GM19397 (cell line): Measurements from ENCODE around the gene IRX3.

Source experiments
- ATAC-seq: cut with Tn5 transposase; IDR thresholded peaks from one replicate; pipeline ENCODE4 v1.9.1; 2021; ENCODE audit warnings: mild to moderate bottlenecking, moderate library complexity; ENCODE audit not compliant: unreplicated experiment

Gene IRX3

DNA sequence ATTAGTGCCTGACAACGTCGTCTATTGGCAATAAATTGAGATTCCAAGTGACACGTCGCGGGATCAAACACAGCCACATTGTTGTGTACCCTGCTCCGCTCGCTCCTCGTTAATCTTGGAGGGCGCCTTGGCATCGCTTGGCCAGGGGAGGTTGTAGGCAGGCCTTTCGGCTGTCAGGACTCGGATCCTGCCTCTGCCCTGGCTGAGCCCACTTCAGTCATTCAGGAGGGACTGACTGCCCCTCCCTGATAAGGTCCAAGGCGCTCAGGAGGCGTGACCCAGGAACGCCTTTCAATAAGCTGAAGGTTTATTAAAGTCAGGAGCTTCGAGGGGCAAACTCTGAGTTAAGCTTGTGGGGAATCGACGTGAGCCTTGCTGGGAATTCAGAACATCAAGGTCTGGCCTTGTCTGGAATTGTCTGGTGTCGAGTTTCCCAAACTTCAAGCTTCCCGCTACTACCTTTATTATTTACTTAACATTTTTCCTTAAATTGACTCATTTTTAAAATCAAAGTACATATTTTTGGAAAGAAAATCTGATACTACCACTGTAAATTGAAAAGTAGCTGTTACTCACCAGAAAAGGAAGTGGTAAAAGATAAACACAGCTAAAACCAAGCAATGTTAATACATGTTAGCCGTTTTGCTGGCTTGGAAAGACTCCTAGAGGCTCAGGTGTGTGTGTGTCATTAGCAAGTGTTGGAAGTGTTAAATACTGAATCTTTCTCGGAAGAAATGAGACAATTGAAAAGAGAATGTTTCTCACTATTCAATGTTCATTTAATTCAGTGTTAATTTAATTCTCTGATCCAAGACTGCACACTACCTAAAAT lies 5.3 kb upstream of the IRX3 start:
- ATAC-seq, result no peak

DNA sequence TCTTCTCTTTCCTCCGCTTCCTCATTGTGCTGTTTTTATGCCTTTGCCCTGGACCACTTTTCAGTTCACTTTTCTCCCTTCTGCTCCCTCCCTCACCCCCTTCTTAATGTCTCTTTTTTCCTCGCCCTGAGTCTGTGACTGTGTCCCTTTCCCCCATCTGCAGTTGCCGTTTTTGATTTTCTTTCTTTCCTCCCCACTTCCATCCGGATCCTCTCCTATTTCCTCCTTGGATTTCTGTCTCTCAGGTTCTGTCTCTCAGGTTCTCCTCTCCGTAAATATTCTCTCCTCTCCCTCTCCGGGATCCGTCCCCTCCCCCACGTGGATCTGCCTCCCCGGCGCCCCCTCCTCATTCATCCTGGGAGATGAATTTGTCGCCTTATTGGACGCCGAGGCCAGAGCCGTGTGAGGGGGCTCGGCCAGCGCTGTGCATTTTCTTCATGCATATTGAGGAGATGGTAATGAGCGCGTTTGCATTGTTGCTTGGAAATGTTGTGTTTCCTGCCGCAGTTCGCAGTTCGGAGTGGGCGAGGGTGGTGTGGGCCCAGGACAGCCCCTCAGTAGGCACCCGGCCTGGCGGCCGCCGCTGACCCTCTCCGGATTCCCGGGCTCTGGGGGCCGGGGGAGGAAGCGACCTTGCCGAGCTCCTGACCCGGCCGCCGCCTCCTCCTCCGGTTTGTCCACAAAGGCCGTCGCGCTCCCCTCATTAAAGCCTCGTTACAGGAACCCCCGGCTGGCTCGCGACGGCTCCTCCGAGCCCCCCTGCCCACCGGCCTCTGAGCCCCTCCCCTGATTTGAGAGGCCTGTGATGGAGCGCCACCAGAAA lies 4.5 kb upstream of the IRX3 start:
- ATAC-seq, result no peak

DNA sequence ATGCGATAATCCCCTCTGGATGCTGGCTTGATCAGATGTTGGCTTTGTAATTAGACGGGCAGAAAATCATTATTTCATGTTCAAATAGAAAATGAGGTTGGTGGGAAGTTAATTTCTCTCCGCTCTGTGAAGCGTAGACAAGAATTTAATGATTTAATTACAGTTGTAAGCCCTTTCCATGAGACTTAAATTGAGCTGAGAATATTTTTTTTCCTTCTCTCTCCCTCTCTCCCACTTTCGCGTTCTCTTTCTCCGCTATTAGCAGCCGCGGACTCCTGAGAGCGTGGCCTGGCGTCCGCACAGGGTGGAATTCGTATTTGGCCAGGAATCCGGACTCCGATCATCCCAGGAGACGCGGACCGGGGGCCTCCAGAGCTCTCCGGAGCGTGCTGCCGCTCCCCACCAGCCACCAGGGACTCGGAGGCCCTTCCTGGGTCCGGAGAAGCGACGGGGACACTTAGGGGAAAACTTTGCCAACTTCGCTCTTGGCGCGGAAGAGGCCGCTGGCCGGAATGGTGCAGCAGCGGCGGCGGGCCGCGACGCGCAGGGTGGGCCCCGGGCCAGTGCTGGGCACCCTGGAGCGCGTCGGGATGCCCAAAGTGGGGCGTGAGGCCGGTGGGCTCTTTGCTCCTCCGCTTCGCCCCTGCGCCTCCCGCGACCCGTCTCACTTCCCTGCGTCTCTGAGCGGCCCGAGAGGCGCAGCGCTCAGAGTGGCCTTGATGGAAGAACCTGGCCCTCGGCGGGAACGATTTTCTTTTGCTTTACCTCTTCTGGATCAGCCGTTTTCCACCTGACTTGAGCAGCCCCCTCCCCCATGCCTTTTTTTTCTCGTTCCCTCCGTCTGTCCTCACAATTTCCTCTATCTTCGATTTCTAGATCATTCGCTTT lies 3.6 kb upstream of the IRX3 start:
- ATAC-seq, result no peak

DNA sequence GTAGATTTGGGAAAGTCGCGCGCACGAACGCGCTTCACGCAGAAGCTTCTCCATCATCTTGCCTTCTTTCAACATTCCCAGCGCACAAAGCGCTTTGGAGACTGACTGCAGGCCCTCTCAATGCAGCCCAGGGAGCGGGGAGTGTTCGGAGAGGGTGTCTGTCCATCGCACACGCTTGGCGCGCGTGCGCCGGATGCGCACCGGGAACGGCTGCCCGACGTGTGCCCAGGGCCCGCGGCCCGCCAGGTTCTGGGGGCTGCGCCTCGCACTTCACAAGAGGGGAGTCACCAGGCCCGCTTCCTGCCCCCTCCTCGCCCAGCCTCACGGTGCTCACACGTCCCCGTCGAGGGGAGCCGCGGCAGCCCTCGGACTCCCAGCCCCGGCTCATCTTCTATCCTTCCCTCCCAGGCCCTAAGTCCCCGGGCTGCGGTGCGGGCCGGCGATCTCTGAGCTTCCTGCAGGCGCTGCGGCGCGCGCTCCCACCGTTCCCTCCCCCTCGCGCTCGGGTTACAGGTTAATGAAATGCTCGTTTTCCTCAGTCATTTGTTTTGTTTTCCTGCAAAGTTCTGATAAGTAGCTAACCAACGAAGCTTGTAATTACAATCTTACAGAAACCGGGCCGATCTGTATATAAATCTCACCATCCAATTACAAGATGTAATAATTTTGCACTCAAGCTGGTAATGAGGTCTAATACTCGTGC lies 2.8 kb upstream of the IRX3 start:
- no peak for ATAC-seq

DNA sequence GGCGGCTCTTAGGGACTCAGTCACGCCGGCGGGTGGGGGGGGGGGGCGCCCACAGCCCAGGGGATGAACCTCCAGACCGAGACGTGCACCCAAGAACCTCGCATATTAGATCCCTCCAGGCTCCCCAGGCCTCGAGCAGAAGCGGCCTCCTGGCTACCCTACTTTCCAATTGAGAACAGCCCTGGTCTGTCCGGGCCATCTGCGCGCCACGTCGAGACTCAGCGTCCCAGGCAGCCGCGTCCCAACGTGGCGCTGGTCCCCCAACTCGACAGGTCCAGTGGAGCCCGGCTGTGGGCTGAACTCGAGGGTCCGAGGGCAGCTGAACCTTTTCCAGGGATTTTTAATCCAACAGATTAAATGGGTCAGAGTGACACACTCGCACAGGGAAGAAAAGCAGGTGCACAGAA lies 2.3 kb upstream of the IRX3 start:
- no peak for ATAC-seq

DNA sequence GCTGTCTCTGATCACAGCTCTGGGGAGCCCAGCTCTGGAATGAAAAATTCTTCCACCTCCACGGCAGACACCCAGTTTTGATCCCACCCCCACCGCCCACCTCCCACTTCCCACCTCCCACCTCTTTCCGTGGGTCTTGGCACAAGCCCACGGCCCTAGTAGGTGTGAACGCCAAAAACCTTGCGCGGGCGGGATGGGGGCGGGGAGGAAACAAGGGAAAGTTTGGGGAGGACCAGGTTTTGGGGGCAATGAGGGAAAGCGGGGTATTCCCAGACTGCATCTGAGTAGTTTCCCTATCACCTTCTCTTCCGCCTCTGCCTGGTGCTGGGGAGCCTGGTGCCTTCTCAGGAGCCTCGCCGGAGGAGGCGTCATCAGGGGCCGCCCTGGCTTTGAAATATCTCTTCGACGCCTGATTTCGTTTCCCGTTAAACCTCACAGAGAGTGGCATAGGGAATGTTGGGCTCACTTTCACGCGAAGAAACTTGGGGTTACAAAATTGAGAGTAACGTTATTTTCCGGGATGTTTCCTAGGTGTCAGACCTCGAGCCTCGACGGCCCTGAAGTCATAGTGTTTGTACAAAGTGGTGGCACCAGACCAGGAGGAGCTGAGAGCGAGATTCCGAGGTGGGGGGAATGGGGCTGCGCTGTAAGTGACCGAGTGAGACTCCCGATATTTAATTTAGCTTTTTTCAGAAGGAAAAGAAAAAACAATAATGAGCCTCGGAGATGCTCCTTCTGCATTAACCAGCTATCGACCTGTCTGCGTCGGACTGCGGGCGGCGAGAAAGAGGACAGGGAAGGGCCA lies 1.6 kb upstream of the IRX3 start:
- no peak for ATAC-seq

DNA sequence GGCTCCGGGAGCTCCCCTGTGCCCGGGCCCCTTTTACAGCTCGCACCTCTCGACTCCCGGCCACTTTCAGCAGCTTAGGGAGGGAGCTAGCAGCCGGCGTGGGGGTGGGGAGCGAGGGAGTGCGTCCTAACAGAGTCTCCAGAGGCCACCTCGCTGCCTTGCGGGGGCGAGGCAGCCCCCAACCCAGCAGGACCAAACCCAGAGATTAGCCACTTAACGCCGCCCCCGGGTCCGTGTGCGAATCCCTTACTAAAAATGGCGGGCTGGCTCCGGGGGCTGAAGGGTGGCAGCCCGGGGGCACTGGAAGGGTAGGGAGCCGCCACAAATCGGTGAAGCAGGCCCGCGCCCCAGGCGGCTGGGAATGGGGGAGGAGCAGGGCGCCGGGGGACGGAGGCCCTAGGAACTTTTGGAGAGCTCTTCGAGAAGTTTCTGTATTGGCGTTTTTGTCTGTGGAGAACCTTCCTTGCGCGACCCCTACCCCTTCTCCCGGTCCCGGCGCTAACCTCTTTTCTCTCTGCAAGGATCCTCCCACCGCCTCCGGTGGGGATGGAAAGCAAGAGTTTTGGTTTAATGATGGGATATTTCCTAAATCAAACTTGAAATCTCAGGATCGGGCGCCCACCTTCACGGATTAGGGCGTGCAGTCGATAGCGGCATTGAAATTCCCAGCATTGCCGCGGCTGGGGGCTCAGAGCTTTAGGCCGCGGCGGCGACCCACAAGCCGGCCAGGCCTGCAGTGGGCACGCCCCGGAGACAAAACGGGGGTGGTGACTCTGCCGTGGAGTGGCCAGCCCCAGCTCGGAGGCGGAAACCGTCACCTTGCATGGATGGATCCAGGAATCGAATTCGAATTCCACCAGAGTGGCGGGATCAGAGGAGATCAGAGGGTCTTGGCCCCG lies 793 bp upstream of the IRX3 start:
- ATAC-seq, result no peak

DNA sequence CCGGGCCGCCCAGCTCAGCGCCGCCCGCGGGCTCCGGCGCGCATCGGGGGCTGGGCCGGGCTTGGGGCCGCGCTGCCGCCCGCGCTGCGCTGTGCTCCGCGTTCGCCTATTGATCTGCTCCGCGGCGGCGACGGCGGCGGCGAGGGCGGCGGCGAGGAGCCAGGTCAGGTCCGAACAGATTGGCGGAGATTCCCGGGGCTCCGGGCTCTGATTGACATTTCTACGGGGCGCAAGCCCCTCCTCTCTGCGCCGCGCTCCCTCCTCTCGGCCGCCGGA lies 559 bp downstream of the IRX3 start:
- no peak for ATAC-seq

DNA sequence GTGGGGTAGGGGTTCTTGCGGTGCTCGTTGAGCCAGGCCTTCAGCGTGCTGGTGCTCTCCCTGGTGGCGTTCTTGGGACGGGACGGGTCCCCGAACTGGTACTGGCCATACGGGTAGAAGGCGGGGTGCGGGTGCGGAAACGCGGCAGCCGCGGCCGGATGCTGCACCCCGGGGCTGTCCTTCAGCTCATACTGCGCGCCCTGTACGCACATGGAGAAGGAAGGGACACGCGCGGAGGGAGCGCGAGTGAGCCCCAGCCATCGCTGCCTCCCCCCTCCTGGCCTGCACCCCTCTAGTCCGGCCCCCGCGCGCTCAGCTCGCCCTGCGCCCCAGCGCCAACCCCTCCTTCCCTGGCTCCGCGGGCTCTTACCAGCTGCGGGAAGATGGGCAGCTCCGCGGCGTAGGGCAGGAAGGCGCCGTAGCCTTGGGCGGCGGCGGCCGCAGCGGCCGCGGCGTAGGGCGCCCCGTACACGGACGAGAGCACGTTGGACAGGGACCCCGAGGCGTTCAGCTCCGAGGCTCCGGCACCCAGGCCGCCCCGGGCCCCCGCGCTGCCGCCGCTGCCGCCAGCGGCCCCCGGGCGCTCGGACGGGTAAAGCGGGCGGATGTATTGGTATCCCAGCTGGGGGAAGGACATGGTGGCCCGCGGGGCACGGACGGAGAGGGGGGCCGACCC lies 1.0 kb downstream of the IRX3 start:
- ATAC-seq, result no peak

DNA sequence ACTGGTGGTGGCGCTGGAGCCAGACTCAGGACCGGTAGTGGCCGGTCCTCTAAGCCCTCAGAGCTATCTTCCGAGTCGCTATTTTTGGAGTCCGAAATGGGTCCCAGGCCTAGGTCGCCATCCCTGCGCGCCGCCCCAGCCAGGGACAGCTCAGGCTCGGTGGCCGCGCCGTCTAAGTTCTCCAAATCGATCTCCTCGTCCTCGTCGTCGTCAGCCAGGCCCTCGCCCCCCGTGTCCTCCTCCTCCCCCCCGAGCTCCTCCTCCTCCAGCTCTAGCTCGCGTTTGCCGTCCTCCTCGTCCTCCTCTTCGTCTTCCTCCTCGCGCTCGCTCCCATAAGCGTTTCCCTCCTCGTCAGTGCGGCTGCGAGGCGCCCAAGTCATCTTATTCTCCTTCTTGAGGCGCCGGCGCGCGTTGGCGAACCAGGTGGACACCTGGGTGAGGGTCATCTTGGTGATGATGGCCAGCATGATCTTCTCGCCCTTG lies 1.6 kb downstream of the IRX3 start:
- no peak for ATAC-seq

DNA sequence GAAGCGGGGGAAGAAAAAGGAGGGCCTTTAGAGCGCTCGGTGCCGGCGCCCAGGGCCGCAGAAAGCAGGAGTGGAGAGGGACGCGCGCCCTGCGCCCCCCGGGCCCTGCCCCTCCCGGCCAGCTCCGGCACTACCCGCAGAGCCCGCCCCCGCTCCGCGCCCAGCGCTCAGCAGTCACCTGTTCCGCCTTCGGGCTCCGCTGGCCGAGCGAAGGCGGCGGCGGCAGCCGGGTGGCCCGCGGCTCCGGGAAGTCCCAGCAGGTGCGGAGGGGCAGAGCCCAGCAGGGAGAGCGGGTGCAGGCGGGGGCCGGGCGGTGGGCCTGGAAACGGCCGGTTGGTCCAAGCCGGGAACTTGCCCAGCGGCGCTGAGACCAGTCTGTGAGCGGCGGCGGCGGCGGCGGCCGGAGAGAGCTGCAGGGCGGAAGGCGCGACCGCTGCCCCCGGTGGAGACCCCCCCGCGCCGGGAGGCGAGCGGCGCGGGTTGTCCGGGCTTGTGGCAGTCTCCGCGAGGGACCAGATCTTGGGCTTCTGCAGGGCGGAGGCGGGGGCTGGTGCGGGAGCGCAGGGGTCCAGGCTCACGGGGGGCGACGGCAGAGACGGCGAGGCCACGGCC lies 2.2 kb downstream of the IRX3 start:
- ATAC-seq, result no peak

DNA sequence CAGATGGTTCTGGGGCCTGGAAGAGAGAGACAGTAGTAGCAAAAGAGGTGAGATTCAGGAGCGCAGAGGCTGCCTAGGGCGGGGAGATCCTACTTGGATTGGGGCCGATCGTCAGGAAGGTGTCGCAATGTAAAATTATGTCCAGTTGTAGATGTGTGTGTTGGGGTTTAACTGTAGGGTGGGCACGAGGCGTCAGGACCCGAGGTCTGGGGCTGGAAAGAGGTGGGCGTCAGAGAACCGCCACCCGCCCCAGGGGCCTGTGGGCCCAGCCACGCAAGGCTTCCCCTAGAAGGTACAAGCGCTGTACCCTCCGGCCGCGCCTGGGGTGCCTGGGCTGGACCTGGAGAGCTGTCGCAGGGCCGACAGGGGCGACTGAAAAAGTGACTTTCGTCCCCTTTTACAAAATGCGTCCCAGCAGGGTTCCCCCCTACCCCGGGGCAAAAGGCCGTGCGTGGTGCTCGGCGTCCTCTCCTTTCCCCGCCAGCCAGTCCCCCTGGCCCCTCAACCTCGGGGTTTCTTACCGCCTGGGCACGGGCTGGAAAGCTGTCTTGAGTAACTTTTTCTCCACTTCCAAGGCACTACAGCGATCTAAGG lies 2.8 kb downstream of the IRX3 start:
- no peak for ATAC-seq

DNA sequence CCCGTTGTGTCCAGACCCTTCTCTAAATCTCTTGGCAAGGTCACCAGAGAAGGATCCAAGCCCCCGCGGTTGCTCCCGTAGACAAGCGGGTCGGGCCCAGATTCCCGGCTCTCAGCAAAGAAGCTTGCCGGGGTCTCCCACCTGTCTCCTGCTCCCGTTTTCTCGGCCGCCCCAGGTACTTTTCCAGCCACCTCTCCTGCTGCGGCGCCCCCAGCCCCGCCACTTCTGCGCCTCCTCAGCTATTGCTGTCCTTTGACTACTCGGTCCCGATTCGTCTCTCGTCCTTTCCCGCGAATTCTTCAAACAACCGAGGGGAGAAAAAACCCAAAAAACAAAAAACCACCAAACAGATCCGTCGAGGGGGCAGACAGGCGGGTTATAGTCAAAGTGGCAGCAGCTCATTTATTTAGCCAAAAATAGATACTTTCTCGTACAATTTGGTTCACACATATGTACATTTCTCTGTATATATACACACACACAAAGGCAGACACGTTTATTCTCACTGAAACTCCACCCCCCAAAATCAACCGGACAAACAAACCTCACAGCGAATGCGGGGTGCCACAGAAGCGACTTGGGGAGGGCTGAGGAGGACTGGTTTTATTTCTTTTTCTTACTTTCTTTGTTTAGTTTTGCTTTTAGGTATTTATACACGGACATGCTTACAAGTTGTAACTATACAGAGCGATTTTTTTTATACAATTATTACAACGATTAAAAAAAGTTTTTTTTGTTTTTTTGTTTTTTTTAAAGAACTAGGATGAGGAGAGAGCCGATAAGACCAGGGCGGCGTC lies 3.5 kb downstream of the IRX3 start:
- ATAC-seq, result no peak

DNA sequence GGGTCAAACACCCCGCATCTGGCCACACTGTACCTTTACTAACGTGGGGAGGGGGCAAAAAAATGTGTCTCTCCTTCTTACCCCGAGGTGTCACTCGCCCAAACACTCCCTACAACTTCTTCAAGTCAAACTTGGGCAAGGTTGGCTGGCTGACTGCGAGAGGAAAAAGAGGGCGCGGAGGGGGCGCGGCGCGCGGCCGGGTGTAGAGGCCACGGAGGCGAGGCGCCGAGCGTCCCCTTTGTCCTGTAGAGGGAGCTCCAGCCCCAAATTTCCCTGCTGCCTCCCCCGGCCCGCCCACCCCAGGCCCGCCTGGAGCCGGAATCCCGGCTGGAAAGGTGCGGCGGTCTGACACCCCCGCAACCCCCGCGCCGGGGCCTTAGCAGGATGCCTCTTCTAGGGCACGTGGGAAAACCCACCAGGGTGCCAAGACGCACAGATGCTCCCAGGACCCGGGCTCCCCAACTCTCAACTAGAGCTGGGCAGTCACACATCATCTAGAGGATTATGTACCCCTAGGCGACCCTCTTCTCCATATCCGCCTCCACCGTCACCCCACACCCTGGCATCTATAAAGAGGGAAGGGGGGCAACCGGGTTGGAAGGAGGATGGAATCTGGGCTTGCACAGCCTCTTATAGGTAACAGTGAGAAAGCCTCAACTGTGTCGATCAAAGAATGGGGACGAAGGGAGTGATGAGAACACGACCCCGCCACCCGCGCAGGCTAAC lies 4.2 kb downstream of the IRX3 start:
- ATAC-seq, result no peak

DNA sequence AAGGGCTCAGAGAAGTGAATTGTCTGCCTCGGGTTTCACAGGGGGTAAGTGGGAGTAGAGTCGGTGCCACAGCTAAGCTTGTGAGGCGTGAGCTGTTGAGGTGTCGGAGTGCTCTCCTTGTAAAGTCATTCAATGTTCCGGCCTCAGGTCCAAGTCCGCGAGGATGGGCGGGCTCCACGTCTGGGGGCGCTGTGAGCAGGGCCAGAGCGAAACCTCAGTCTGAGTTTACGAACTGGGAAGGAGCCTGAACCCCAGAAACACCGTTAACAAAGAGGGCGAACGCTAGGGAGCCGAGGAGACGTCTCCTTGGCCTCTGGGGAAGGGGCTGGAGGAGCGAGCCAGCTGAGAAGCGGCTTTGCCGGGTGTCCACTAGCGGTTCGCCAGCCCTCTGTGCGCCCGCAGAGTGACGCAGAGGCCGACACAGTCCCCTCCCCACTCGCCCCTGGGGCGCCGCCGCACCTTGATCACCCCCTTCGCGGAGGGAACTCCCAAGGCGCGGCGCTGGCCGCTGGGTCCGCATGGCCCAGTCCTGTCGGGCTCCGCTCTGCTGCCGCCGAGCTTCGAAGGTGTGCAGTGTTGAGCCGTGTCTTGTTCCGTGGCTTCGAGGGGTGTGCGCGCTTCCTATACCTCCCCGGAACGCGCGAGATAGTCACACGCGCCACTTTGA lies 4.9 kb downstream of the IRX3 start:
- ATAC-seq, result no peak

DNA sequence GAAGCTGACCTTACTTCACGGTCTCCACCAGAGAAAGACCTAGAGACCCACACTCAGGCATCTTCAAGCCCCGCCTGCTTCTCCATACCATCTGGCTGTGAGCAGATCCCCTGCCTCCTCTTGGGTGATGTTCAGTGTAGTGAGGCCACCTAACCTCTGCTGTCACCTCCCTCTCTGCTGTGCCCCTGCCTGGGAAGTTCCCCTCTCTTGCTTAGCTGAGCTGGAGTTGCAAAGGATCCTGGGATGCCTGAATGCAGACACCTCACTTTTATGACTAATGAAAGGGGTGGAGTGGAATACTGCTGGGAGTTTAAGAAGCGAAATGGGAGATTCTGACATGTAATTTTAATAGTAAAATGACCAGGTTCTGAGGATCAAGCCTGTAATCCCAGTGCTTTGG lies 5.8 kb downstream of the IRX3 start:
- ATAC-seq, result no peak
